AG09309 (cell line): ENCODE data around the gene REM2.
"Not testable (repeated sequence)": the region's sequence is repeated elsewhere in the genome, so short reads cannot be mapped to it uniquely, and the experiment has no call there.

Source experiments
- DNase-seq: peaks from one replicate; pipeline ENCODE4 v3.0.0-alpha.2; 2010; ENCODE audit warnings: low read depth
- H3K4me3 ChIP-seq: 2 replicates; pipeline ENCODE4 v1.5.1; 2011; ENCODE audit warnings: mild to moderate bottlenecking, low read depth, low read length, moderate library complexity; ENCODE audit not compliant: control insufficient read depth
- CTCF ChIP-seq: IDR thresholded peaks from 2 replicates; pipeline ENCODE4 v1.5.1; 2011; ENCODE audit warnings: mild to moderate bottlenecking, low read depth, low read length, inconsistent platforms; ENCODE audit not compliant: insufficient read depth, control insufficient read depth; ENCODE audit errors: missing control alignments

The REM2 gene

GRCh38 chr14:22850944-22851764 lies 31.9 kb upstream of the REM2 start:
- no peak for TF ChIP-seq CTCF
- peak; percentile 97 for DNase-seq
- H3K4me3 ChIP-seq, result no peak overlapping the region

GRCh38 chr14:22852178-22852577 lies 30.8 kb upstream of the REM2 start:
- not testable (repeated sequence) for DNase-seq, H3K4me3 ChIP-seq

- no peak overlapping the region for H3K4me3 ChIP-seq
- TF ChIP-seq CTCF, result no peak
- DNase-seq, result no peak
Observed at GRCh38 chr14:22852599-22852939, 30.5 kb upstream of the REM2 start.

- H3K4me3 ChIP-seq, result peak overlapping the region; percentile 53
- peak; percentile 97 for TF ChIP-seq CTCF
- no peak for DNase-seq
Observed at GRCh38 chr14:22852940-22853767, 29.9 kb upstream of the REM2 start.

- DNase-seq, H3K4me3 ChIP-seq: not testable (repeated sequence)
Observed at GRCh38 chr14:22854296-22854695, 28.7 kb upstream of the REM2 start.

GRCh38 chr14:22854963-22855724 lies 27.9 kb upstream of the REM2 start:
- no peak for DNase-seq
- TF ChIP-seq CTCF, result no peak

GRCh38 chr14:22856428-22856827 lies 26.6 kb upstream of the REM2 start:
- H3K4me3 ChIP-seq, result no peak overlapping the region
- no peak for DNase-seq
- TF ChIP-seq CTCF, result no peak

More at GRCh38 chr14:22854963-22855724, 27.9 kb upstream of the REM2 start:
- no peak overlapping the region for H3K4me3 ChIP-seq

GRCh38 chr14:22860377-22860776 lies 22.6 kb upstream of the REM2 start:
- not testable (repeated sequence) for DNase-seq, H3K4me3 ChIP-seq
